WTC11 (cell line): ENCODE measurements around the gene SLC2A4. TPM values are rescaled to one million over a fixed set of nuclear protein-coding genes. Genes with fewer than 3 reads are reported as not detected.
A peak's percentile ranks its signal among the peaks of the same experiment; 100 is the strongest.

Source experiments
- ATAC-seq: fragments of 200-7000 bp; cut with Tn5 transposase; 2 replicates; pipeline ENCODE4 v1.10.0; 2021; ENCODE audit warnings: mild to moderate bottlenecking, moderate library complexity
- CTCF ChIA-PET: fragments of 300-600 bp; sonication (Branson Sonifier 250); formaldehyde crosslinking; loops from one replicate; lab custom pipeline; 2021; ENCODE audit warnings: antibody characterized with exemption; lab: Charles Lee
- POLR2A ChIA-PET: fragments of 350-600 bp; sonication (Branson Sonifier 250); formaldehyde crosslinking; loops from one replicate; lab custom pipeline; 2021; ENCODE audit warnings: antibody characterized with exemption; lab: Charles Lee
- DNase-seq: peaks from one replicate; pipeline ENCODE4 v3.0.0; 2021; ENCODE audit warnings: low spot score
- H3K27ac Mint-ChIP-seq: 2 replicates; pipeline ENCODE4 v1.8.0; 2021; ENCODE audit warnings: mixed read lengths
- H3K27me3 Mint-ChIP-seq: 2 replicates; pipeline ENCODE4 v1.8.0; 2021; ENCODE audit warnings: low read depth, mild to moderate bottlenecking, moderate library complexity, mixed read lengths
- H3K36me3 Mint-ChIP-seq: 2 replicates; pipeline ENCODE4 v1.8.0; 2021; ENCODE audit warnings: mixed read lengths
- H3K4me1 Mint-ChIP-seq: 2 replicates; pipeline ENCODE4 v1.8.0; 2022; ENCODE audit warnings: mixed read lengths
- H3K4me3 Mint-ChIP-seq: 2 replicates; pipeline ENCODE4 v1.8.0; 2021; ENCODE audit warnings: mild to moderate bottlenecking, moderate library complexity, mixed read lengths
- H3K9me3 Mint-ChIP-seq: 2 replicates; pipeline ENCODE4 v1.8.0; 2021; ENCODE audit warnings: mixed read lengths
- CTCF ChIP-seq: fragments of 200-600 bp; IDR thresholded peaks from 2 replicates; pipeline ENCODE4 v1.8.0; 2022; ENCODE audit warnings: antibody characterized with exemption
- FOXK1 ChIP-seq: sonication (generic); formaldehyde crosslinking; IDR thresholded peaks from 2 replicates; pipeline ENCODE4 v1.8.0; 2022; ENCODE audit warnings: mild to moderate bottlenecking, moderate library complexity, missing genetic modification reagents
- FOXP1 ChIP-seq: sonication (generic); formaldehyde crosslinking; IDR thresholded peaks from 2 replicates; pipeline ENCODE4 v1.8.0; 2022; ENCODE audit warnings: missing genetic modification reagents, mild to moderate bottlenecking, moderate library complexity, borderline replicate concordance
- GABPB1 ChIP-seq: sonication (generic); formaldehyde crosslinking; IDR thresholded peaks from 2 replicates; pipeline ENCODE4 v1.8.1; 2023; ENCODE audit warnings: mild to moderate bottlenecking, missing genetic modification reagents
- NFATC4 ChIP-seq: fragments of 250-450 bp; sonication (Bioruptor Pico); IDR thresholded peaks from 2 replicates; pipeline ENCODE4 v1.9.0; 2021; ENCODE audit warnings: mild to moderate bottlenecking
- NFYB ChIP-seq: sonication (generic); formaldehyde crosslinking; conservative IDR thresholded peaks from 2 replicates; pipeline ENCODE4 v1.8.0; 2022; ENCODE audit warnings: low read depth, missing genetic modification reagents
- NR1H2 ChIP-seq: sonication (generic); formaldehyde crosslinking; IDR thresholded peaks from 2 replicates; pipeline ENCODE4 v1.9.0; 2021; ENCODE audit warnings: mild to moderate bottlenecking, moderate library complexity, missing genetic modification reagents
- PREB ChIP-seq: sonication (generic); formaldehyde crosslinking; IDR thresholded peaks from 2 replicates; pipeline ENCODE4 v1.8.1; 2022; ENCODE audit warnings: mild to moderate bottlenecking, missing genetic modification reagents, moderate library complexity, borderline replicate concordance
- PRRX2 ChIP-seq: fragments of 250-450 bp; sonication (Bioruptor Pico); IDR thresholded peaks from 2 replicates; pipeline ENCODE4 v1.8.0; 2021; ENCODE audit warnings: mild to moderate bottlenecking
- STAT6 ChIP-seq: sonication (generic); formaldehyde crosslinking; conservative IDR thresholded peaks from 2 replicates; pipeline ENCODE4 v1.8.1; 2023; ENCODE audit warnings: mild to moderate bottlenecking, low read depth, missing genetic modification reagents, moderate library complexity
- TEAD1 ChIP-seq: sonication (generic); formaldehyde crosslinking; IDR thresholded peaks from 2 replicates; pipeline ENCODE4 v1.8.0; 2022; ENCODE audit warnings: mild to moderate bottlenecking, missing genetic modification reagents
- ZNF219 ChIP-seq: sonication (generic); formaldehyde crosslinking; IDR thresholded peaks from 2 replicates; pipeline ENCODE4 v1.8.0; 2023; ENCODE audit warnings: missing genetic modification reagents, mild to moderate bottlenecking, borderline replicate concordance
- ZNF281 ChIP-seq: sonication (generic); formaldehyde crosslinking; IDR thresholded peaks from 2 replicates; pipeline ENCODE4 v1.8.0; 2023; ENCODE audit warnings: mild to moderate bottlenecking, missing genetic modification reagents
- total RNA-seq: library from RNA; stranded (reverse); gene quantifications from 3 replicates; pipeline ENCODE4 v1.2.3, GENCODE V29; 2021
- TF ChIP-seq, protein P1 (sequence below): sonication (generic); formaldehyde crosslinking; IDR thresholded peaks from 2 replicates; pipeline ENCODE4 v1.8.1; 2023; ENCODE audit warnings: mild to moderate bottlenecking, missing genetic modification reagents, moderate library complexity
- TF ChIP-seq, protein P2 (sequence below): sonication (generic); formaldehyde crosslinking; IDR thresholded peaks from 2 replicates; pipeline ENCODE4 v1.8.0; 2023; ENCODE audit warnings: missing genetic modification reagents, mild to moderate bottlenecking, borderline replicate concordance

The SLC2A4 gene
- total RNA-seq, 1 experiment from 2014 or later, result 6.4 TPM

DNA sequence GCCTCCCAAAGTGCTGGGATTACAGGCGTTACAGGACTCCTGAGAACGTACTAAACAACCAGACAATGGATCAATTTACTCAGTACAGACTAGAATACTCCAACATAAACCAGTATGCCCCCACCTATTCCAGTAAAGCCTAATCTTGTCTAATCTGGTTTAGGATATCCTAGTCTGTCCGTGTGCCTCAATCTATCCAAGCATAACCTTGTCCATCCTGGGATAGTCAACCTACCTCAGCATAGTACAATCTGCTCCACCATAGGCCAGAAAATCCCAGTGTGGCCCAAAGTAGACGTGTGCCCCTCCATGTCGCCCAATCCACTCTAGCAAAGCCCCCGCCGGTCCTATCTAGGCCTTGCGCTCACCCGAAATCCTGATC, 47.8 kb upstream of the SLC2A4 start:
- TF ChIP-seq ZNF219 (CRISPR knock-in tag), result no peak
- TF ChIP-seq GABPB1 (CRISPR knock-in tag), result no peak
- no peak for TF ChIP-seq NFATC4 (CRISPR knock-in tag)
- TF ChIP-seq STAT6 (CRISPR knock-in tag), result no peak
- no peak for TF ChIP-seq NFYB (CRISPR knock-in tag)
- no peak for TF ChIP-seq FOXP1
- TF ChIP-seq CTCF, result no peak
- TF ChIP-seq TEAD1 (CRISPR knock-in tag), result no peak
- no peak for TF ChIP-seq PRRX2 (CRISPR knock-in tag)
- no peak for TF ChIP-seq FOXK1
- TF ChIP-seq, protein P1, sequence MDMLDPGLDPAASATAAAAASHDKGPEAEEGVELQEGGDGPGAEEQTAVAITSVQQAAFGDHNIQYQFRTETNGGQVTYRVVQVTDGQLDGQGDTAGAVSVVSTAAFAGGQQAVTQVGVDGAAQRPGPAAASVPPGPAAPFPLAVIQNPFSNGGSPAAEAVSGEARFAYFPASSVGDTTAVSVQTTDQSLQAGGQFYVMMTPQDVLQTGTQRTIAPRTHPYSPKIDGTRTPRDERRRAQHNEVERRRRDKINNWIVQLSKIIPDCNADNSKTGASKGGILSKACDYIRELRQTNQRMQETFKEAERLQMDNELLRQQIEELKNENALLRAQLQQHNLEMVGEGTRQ (CRISPR knock-in tag), result no peak
- TF ChIP-seq PREB (CRISPR knock-in tag), result no peak
- TF ChIP-seq ZNF281 (CRISPR knock-in tag), result no peak
- TF ChIP-seq, protein P2, sequence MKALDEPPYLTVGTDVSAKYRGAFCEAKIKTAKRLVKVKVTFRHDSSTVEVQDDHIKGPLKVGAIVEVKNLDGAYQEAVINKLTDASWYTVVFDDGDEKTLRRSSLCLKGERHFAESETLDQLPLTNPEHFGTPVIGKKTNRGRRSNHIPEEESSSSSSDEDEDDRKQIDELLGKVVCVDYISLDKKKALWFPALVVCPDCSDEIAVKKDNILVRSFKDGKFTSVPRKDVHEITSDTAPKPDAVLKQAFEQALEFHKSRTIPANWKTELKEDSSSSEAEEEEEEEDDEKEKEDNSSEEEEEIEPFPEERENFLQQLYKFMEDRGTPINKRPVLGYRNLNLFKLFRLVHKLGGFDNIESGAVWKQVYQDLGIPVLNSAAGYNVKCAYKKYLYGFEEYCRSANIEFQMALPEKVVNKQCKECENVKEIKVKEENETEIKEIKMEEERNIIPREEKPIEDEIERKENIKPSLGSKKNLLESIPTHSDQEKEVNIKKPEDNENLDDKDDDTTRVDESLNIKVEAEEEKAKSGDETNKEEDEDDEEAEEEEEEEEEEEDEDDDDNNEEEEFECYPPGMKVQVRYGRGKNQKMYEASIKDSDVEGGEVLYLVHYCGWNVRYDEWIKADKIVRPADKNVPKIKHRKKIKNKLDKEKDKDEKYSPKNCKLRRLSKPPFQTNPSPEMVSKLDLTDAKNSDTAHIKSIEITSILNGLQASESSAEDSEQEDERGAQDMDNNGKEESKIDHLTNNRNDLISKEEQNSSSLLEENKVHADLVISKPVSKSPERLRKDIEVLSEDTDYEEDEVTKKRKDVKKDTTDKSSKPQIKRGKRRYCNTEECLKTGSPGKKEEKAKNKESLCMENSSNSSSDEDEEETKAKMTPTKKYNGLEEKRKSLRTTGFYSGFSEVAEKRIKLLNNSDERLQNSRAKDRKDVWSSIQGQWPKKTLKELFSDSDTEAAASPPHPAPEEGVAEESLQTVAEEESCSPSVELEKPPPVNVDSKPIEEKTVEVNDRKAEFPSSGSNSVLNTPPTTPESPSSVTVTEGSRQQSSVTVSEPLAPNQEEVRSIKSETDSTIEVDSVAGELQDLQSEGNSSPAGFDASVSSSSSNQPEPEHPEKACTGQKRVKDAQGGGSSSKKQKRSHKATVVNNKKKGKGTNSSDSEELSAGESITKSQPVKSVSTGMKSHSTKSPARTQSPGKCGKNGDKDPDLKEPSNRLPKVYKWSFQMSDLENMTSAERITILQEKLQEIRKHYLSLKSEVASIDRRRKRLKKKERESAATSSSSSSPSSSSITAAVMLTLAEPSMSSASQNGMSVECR, result no peak
- no peak for TF ChIP-seq NR1H2 (CRISPR knock-in tag)
- ChIA-PET POLR2A (interaction anchor here (0.6 to 1.2 kb wide), 3 partner anchors 9 to 14 kb away, joined by 4 to 5 read pairs (median 5); partner anchors contain the start of genes ACADVL and DLG4), CTCF (interaction anchor here (1.0 to 6.0 kb wide), 6 partner anchors 13 to 63 kb away, joined by 5 to 36 read pairs (median 6); partner anchors contain the start of genes ACADVL and DLG4)
- peaks cover 43% of the 10 kb centered on the region for H3K36me3 Mint-ChIP-seq
- peak overlapping the region; percentile 99 for H3K4me3 Mint-ChIP-seq
- H3K4me1 Mint-ChIP-seq, result peaks cover 29% of the 10 kb centered on the region
- no peaks in the 10 kb centered on the region for H3K27me3 Mint-ChIP-seq
- no peaks in the 10 kb centered on the region for H3K9me3 Mint-ChIP-seq
- peak overlapping the region; percentile 96 for H3K27ac Mint-ChIP-seq
- ATAC-seq (peak; percentile 3), DNase-seq (no peak)
